GM12878 (cell line): ENCODE measurements around the gene CHST8. TPM values are rescaled to one million over a fixed set of nuclear protein-coding genes. Genes with fewer than 3 reads are reported as not detected.

Experiments
- ATAC-seq: fragments of 200-7000 bp; cut with Tn5 transposase; 3 replicates; pipeline ENCODE4 v1.9.1; 2020; ENCODE audit warnings: mild to moderate bottlenecking, moderate library complexity
- BruUV-seq: library from RNA; stranded (reverse); fragments of 400-500 nt; replicated peaks from 2 replicates; lab custom pipeline; 2021; lab: Mats Ljungman, UMichigan
- CTCF ChIA-PET: fragments of 300-600 bp; sonication (Branson Sonifier 250); formaldehyde crosslinking; extraction: SDS; loops from one replicate; lab custom pipeline; 2021; ENCODE audit warnings: inconsistent platforms; lab: Yijun Ruan, JAX
- POLR2A ChIA-PET: fragments of 350-600 bp; formaldehyde crosslinking; extraction: SDS; loops from one replicate; lab custom pipeline; 2021; ENCODE audit warnings: inconsistent platforms; lab: Charles Lee
- RAD21 ChIA-PET: fragments of 300-600 bp; sonication (Branson Sonifier 250); formaldehyde crosslinking; loops from one replicate; lab custom pipeline; 2023; ENCODE audit warnings: antibody characterized with exemption; ENCODE audit not compliant: unreplicated experiment; lab: Charles Lee
- SMC1A ChIA-PET: fragments of 300-600 bp; sonication (Branson Sonifier 250); formaldehyde crosslinking; loops from one replicate; lab custom pipeline; 2023; ENCODE audit not compliant: unreplicated experiment, uncharacterized antibody; lab: Charles Lee
- DNase-seq: peaks from one replicate; pipeline ENCODE4 v3.0.0-alpha.2; 2011; ENCODE audit warnings: low read depth, low spot score
- FAIRE-seq: peaks from 3 replicates; lab custom pipeline; 2011; peaks lifted over from hg19 to GRCh38; lab: Jason Lieb, UNC
- H2AFZ ChIP-seq: 2 replicates; pipeline ENCODE4 v1.6.0; 2011; ENCODE audit warnings: low read depth, low read length, control low read depth; ENCODE audit not compliant: control insufficient read depth
- H3K27ac ChIP-seq: 2 replicates; pipeline ENCODE4 v1.5.1; 2011; ENCODE audit warnings: control low read depth; ENCODE audit not compliant: control insufficient read depth, insufficient read depth
- H3K27me3 ChIP-seq, 2 experiments: replicated peaks in 1 of 2; 2 replicates each; pipeline versions ENCODE4 v1.6.0 to v1.6.1; 2011; ENCODE audit warnings: low read length in 1 of 2; ENCODE audit not compliant: control insufficient read depth in 2 of 2, insufficient read depth in 2 of 2
- H3K36me3 ChIP-seq, 2 experiments: 2 replicates each; pipeline ENCODE4 v1.5.1; 2011; ENCODE audit warnings: low read length in 1 of 2; ENCODE audit not compliant: control insufficient read depth in 2 of 2, insufficient read depth in 2 of 2
- H3K4me1 ChIP-seq: 2 replicates; pipeline ENCODE4 v1.6.1; 2011; ENCODE audit warnings: mild to moderate bottlenecking, low read length, moderate library complexity, mixed read lengths; ENCODE audit not compliant: control insufficient read depth, insufficient read depth
- H3K4me2 ChIP-seq: 2 replicates; pipeline ENCODE4 v1.6.0; 2011; ENCODE audit warnings: control low read depth; ENCODE audit not compliant: control insufficient read depth, insufficient read depth
- H3K4me3 ChIP-seq: fragments of 200-600 bp; sonication (generic); 2 replicates; pipeline ENCODE4 v1.5.1; 2016
- H3K79me2 ChIP-seq: 2 replicates; pipeline ENCODE4 v1.6.0; 2011; ENCODE audit warnings: low read length; ENCODE audit not compliant: control insufficient read depth, insufficient read depth
- H3K9ac ChIP-seq: 2 replicates; pipeline ENCODE4 v1.8.0; 2011; ENCODE audit warnings: low read length, control low read depth, mixed read lengths; ENCODE audit not compliant: control insufficient read depth, insufficient read depth
- H3K9me3 ChIP-seq: replicated peaks from 3 replicates; pipeline ENCODE4 v1.5.1; 2011; ENCODE audit warnings: mild to moderate bottlenecking, low read length; ENCODE audit not compliant: control insufficient read depth, insufficient read depth
- H4K20me1 ChIP-seq: 2 replicates; pipeline ENCODE4 v1.6.0; 2011; ENCODE audit not compliant: control insufficient read depth, insufficient read depth
- ASH2L ChIP-seq: fragments of 300-600, 200-600 bp; sonication (generic); IDR thresholded peaks from 2 replicates; pipeline ENCODE4 v1.6.1; 2017; ENCODE audit warnings: low read depth, mild to moderate bottlenecking, borderline replicate concordance
- EGR1 ChIP-seq, 2 experiments: IDR thresholded peaks; 1 replicate in 1 of 2; 2 replicates in 1 of 2; pipeline ENCODE4 v1.6.1; 2011 to 2012; ENCODE audit warnings: low read depth in 2 of 2, low read length in 2 of 2, borderline replicate concordance in 1 of 2, mild to moderate bottlenecking in 1 of 2, moderate library complexity in 1 of 2
- KAT2A ChIP-seq: conservative IDR thresholded peaks from 2 replicates; pipeline ENCODE4 v1.6.1; 2011; ENCODE audit warnings: low read depth, low read length; ENCODE audit not compliant: control insufficient read depth
- MYB ChIP-seq: fragments of 150-350 bp; IDR thresholded peaks from 2 replicates; pipeline ENCODE4 v1.6.1; 2014; ENCODE audit warnings: mild to moderate bottlenecking, low read depth, low read length, borderline replicate concordance
- SPI1 ChIP-seq: IDR thresholded peaks from 2 replicates; pipeline ENCODE4 v1.6.1; 2011; ENCODE audit warnings: low read depth, mild to moderate bottlenecking, low read length, moderate library complexity, borderline replicate concordance; ENCODE audit not compliant: insufficient read depth
- TCF12 ChIP-seq: IDR thresholded peaks from 2 replicates; pipeline ENCODE4 v1.6.1; 2011; ENCODE audit warnings: low read depth, mild to moderate bottlenecking, low read length
- WGBS: methylation state at CpG from one replicate; pipeline ENCODE4 v1.1.6; 2016; ENCODE audit warnings: low lambda C conversion rate; ENCODE audit not compliant: insufficient replicate concordance, insufficient coverage; ENCODE audit errors: missing lambda C conversion rate; 5-methylcytosine and 5-hydroxymethylcytosine counted together
- in situ Hi-C: fragments of 300-500 bp; cut with MboI; formaldehyde crosslinking; loops from 9 replicates; pipeline ENCODE4 v1.14.3; 2018; ENCODE audit warnings: mixed read lengths
- intact Hi-C: fragments of 100-400 bp; cut with micrococcal nuclease; formaldehyde crosslinking; loops from one replicate; pipeline ENCODE4 v1.14.2; 2022; ENCODE audit not compliant: unreplicated experiment
- polyA plus RNA-seq, 11 experiments: library from polyadenylated mRNA; depleted of rRNA in 4 of 11; unstranded in 6 of 11; stranded (reverse) in 5 of 11; fragments of >200 nt; fragmentation: Nextera tagmentation in 4 of 11; fragmentation: Illumina TruSeq in 1 of 11; extraction: Ambion mirVana in 4 of 11; extraction: Trizol in 1 of 11; gene quantifications; 1 replicate in 1 of 11; 2 replicates in 10 of 11; pipeline versions ENCODE4 v1.2.1 to v1.2.3, GENCODE V29; 2011 to 2016; ENCODE audit warnings: inconsistent platforms in 2 of 11, missing spikeins in 2 of 11, low read depth in 1 of 11
- total RNA-seq, 4 experiments: library from RNA; depleted of rRNA in 3 of 4; stranded (reverse); fragments of >200 nt in 3 of 4; fragmentation: Illumina TruSeq in 1 of 4; extraction: Trizol in 1 of 4; gene quantifications; 2 replicates each; pipeline versions ENCODE4 v1.2.1 to v1.2.3, GENCODE V29; 2013 to 2021
- TF ChIP-seq, protein P1 (sequence below): fragments of 450-650 bp; IDR thresholded peaks from 2 replicates; pipeline ENCODE4 v1.6.1; 2016; ENCODE audit warnings: mild to moderate bottlenecking

Gene CHST8
- total and polyA plus RNA-seq, 10 of the 15 experiments (the other 5 are each of a cell fraction or from before 2014, with no cell fraction given) = 0.06 TPM; not detected in 9

DNA sequence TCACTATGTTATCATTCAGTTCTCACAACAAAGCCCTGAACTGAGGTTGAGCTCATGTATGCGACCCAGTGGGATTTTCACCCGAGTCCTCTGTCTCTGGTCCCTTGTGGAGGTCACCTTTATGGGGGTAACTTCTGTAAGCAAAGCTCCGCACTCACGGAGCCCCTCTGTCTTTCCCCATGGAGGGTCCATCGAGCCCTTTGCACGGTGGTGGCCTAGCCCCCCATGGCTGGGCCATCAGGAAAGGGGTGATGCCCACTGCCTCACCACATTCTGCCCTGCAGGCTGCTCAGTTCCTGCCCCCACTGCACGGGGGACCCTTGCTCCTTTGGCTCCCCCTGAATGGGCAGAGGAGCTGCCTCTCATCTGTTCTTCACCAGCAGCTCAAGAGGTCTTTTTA is 39.6 kb downstream of the CHST8 start:
- Histone ChIP-seq H3K9ac (no peak overlapping the region), H3K4me1 (no peaks in the 10 kb centered on the region), H3K9me3 (no peaks in the 10 kb centered on the region), H3K79me2 (no peaks in the 10 kb centered on the region), H3K27ac (no peak overlapping the region), H3K4me3 (no peak overlapping the region), H3K4me2 (no peak overlapping the region), H2AFZ (no peak overlapping the region), H3K36me3 (no peaks in the 10 kb centered on the region), H3K27me3 (no peaks in the 10 kb centered on the region), H4K20me1 (no peaks in the 10 kb centered on the region)
- ChIA-PET SMC1A (no interaction called here), POLR2A (no interaction called here), RAD21 (no interaction called here), CTCF (no interaction called here)
- TF ChIP-seq EGR1 (IDR thresholded peaks at IDR 0.05; ENCODE audit: borderline replicate concordance in 1 of 2, low read depth in 2 of 2, low read length in 2 of 2) (no peak), MYB (no peak), TCF12 (no peak), SPI1 (no peak), KAT2A (no peak), ASH2L (no peak)
- TF ChIP-seq, protein P1, sequence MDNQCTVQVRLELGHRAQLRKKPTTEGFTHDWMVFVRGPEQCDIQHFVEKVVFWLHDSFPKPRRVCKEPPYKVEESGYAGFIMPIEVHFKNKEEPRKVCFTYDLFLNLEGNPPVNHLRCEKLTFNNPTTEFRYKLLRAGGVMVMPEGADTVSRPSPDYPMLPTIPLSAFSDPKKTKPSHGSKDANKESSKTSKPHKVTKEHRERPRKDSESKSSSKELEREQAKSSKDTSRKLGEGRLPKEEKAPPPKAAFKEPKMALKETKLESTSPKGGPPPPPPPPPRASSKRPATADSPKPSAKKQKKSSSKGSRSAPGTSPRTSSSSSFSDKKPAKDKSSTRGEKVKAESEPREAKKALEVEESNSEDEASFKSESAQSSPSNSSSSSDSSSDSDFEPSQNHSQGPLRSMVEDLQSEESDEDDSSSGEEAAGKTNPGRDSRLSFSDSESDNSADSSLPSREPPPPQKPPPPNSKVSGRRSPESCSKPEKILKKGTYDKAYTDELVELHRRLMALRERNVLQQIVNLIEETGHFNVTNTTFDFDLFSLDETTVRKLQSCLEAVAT = no peak
- intact Hi-C loops = no loop called here
- ATAC-seq (no peak), DNase-seq (no peak), FAIRE-seq (no peak)
- in situ Hi-C loops = no loop called here
- WGBS = 18% methylated on average over 6 of the region's 7 CpGs
- no TSS peak for BruUV-seq
